Stimulated activated naive CD8-positive, alpha-beta T cell treated with anti-CD3 and anti-CD28 coated beads, Interleukin-15, Interleukin-2, amounts not matched to agents 100 U/mL and 50 U/mL, for 24 hours (primary cell): ENCODE results near the gene RETREG1.
"Not testable (repeated sequence)": the region's sequence is repeated elsewhere in the genome, so short reads cannot be mapped to it uniquely, and the experiment has no call there.

Experiments used
- ATAC-seq: fragments of 150-1000 bp; cut with Tn5 transposase; one replicate; pipeline ENCODE4 v1.10.0; 2021
- DNase-seq: peaks from one replicate; pipeline ENCODE4 v3.0.0; 2021

Gene RETREG1

DNA sequence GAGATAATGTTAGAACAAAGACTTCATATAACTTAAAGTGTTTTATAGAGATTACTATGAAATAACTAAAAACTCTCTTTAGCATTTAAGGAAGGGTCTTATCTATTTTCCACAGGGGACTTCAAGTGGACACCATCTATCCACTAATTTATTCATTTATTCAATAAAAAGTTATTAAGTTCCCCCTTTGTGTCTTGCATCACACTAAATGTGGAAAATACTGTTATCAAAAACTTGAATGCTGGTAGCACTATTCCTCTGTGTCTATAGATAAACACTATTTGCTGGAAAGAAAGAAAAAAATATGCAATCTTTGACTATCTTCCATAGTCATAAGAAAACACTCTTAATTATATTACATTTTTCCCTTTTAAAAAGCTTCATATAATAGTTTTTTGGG is 131.1 kb downstream of the RETREG1 start:
- DNase-seq: no peak
- no peak for ATAC-seq

DNA sequence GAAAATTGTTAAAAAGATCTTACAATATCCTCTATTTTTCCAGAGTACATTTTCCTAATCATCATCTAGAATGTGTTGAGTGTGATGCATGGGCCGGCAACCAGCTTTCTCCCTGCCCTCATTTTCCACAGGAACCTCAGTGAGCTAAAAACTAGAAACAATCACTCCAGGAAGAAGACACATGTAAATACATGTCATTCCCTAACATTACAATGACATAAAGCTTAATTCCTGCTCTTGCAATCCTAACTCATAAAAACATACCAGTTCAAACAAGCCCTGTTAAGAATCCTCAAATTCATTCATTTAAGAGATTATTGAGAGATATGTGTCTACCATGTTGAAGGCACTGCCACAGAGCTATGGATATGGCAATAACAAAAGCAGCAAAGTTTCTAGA is 132.7 kb downstream of the RETREG1 start:
- no peak for ATAC-seq
- DNase-seq: no peak

DNA sequence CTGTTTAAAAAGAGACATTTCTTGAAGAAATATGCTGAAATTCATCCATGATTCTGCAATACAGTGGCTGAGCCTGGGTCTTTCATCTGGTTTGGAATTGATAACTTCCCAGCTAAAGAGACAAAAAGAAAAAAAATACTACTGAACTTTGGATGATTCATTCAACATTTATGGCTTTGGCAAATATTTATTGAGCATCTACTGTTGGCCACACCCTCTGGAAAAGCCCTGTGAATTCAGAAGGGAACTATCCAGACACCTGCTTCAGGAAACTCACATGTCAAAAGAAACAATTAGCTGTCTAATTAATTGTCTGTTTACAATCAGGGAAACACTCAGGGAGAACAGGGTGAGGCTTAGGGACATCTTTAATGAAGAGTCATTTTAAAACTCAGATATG is 133.4 kb downstream of the RETREG1 start:
- DNase-seq: no peak
- ATAC-seq: no peak

DNA sequence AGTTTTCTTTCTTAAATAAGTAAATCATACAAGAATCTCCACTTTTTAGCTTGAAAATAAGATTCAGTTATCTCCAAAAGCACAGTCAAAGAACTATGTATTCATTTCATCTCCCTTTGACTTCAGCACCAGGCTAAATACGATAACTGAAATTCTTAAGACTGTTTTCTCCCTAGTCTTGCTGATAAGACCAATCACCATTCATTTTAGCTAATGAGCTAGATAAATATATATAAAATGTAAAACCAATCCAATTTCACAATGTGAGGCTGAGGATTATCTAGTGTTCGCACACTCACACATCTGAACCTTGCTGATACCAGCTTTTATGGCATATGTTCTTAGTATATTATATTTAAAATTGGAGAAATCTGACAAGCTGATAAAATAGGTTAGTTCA is 133.9 kb downstream of the RETREG1 start:
- DNase-seq: no peak
- ATAC-seq: no peak

DNA sequence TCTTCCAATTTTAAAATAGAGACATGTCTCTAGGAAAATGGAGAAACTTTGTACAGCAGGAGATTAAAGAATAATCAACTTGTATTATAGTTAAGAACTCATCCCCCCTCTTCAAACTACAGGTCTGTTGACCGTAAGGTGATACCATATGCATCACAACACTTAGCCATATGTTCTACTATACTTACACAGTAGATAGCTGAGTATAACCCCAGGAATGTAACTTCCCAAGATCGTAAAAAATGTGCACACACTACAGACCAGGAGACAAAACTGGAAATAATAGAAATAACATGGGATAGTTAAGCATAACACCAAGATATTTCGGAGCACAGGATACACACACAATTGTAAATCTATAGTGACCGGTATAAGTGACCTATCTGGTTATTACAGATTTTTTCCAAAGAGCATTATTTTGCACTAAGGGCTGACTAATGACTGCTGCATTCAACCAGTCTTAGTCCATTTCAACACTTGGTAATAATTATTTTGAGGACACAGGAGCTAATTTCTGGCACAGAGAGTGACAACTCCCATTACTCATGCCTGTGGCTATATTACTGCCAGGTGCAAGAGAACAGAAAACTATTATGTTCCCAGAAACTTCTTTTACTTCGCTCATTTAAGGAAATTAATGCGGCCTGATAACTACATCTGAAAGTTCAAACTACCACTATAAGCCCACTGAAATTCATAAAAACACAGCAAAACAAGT is 135.8 kb downstream of the RETREG1 start:
- DNase-seq (no peak), ATAC-seq (no peak)

DNA sequence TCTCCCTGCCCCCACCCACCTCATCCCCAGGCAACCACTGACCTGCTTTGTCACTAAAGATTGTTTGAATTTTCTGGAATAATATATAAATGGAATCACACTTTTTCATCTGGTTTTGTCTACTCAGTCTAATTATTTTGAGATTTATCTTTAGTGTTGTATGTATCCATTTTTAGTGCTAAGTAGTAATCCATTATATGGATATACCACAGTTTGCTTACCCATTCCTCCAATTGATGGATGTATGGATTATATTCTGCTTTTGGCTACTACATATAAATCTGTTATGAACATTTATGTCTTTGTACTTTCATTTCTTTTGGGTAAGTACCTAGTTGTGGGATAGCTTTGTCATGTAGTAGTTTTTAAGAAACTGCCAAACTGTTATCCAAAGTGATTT is 136.7 kb downstream of the RETREG1 start:
- no peak for DNase-seq
- ATAC-seq: no peak

DNA sequence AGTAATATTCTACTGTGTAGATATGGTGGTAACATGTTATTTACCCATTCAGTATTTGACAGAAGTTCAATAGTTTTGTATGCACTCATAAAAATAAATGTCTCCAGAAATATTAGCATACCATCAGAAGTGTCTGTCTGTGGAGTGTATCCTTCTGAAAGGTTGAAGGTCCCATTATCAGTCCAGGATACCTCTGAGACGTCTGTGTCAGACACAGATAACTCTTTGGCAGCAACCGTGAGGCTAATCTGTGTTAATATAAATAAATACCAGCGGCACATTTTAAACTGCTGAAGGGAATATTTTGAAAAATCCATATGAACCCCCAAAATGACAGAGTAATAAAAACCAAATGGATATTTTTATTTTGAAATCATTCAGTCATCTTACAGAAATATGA is 139.3 kb downstream of the RETREG1 start:
- ATAC-seq: no peak

DNA sequence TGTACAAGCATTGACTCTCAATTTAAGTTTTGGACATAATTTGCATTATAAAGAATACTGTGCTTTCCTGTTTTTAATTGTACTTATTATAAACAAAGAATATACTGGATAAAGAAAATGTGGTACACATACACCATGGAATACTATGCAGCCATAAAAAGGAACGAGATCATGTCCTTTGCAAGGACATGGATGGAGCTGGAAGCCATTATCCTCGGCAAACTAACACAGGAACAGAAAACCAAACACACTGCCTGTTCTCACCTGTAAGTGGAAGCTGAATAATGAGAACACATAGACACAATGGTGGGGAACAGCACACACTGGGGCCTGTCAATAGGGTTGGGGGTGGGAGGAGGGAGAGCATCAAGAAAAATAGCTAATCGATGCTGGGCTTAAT is 140.4 kb downstream of the RETREG1 start:
- ATAC-seq: not testable (repeated sequence)

More for the DNA sequence above, 139.3 kb downstream of the RETREG1 start:
- DNase-seq: no peak

DNA sequence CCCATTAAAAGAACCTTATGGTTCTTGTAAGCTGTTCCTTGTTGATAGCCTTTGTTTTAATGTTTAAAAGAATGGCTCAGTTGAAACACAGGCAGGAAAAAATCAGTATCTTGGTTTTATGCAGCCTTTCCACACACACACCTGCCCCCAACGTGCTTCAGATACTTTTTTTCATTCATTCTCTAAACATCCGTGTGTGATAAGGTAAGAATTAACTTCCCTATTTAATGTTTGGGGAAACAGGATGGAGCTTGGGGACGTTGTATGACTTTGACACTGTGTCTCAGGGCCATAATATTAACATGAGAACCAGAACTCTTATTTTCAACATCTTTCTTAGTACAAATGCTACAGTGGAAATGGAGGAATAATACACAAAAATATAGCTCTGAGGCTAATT is 145.4 kb downstream of the RETREG1 start:
- ATAC-seq: no peak
- no peak for DNase-seq

More for the DNA sequence above, 140.4 kb downstream of the RETREG1 start:
- DNase-seq: not testable (repeated sequence)

DNA sequence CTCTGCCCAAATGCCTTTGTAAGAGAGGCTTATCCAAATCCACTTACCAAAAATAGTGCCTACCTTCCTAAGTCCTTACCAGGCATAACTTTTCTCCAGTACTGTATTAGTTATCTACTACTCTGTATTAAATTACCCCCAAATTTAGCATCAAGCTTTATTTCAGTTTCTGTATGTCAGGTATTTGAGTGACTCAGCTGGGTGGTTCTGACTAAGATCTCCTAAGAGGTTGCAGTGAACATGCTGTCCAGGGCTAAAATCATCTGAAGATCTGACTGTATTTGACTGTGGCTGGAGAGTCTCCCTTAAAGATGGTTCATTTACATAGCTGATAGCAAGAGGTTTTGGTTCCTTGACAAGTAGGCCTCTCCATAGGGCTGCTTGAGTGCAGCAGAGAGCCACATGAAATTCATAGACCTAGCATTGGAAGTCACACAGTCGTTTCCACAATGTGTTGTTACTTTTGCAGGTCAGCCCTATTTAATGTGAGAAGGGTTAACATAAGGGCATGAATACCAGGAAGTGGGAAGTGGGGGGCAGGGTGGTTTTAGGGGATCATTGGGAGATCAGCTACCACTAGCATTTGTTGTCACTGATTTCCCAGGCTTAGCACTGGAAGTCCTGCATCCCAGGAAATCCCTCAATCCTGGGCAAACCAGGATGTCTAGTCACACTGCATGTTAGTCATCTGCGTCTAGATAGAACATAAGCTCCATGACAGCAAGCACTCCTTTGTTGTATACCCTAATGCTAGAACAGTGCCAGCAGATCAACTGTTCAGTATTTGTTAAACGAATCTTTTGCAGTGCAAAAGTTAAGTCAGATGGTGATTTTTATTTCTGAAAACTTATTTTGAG is 149.2 kb downstream of the RETREG1 start:
- ATAC-seq: peak; percentile 73

DNA sequence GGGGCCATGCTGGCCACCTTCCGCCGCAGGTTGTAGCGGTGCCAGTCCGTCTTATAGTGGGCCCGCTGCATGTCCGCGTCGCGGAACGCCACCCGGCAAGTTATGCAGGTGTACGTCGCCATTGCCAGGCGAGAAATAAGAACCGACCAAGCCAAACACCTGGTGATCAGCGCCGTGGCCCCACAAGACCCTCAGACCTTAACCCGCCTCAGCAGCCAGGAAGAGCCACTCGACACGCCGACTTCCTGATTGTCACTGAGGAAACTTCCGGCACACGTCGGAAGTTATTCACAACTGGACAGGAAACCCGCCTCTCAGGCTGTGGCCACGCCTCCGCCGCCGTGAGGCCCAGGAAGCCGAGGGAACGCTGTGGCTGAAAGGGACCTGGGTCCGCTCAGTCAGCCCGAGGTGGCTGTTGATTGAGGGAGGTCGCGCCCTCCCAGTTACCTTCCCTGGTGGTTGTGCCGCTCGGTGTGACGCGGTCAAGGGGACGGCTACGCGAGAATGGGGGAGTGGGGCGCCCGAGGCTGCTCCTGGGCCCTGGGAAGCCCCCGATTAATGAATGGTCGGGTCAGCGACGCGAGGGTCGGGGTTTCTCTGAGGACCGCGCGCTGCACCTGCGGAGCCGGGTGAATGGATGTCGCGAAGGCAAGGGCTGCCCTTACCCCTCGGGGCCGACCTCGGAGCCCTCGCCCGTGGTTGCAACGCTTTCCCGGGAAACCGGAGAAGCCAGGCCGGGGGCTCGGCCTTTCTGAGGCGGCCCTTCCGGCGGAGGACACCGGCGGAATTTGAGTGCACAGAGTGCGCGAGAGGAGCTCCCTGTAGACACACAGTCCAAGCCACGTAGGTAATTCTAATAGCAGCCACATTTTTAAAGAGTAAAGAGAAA is 151.0 kb downstream of the RETREG1 start, which contains the start of gene ZNF622:
ZNF622 (minus strand) TSS at position 257 of the 889 bp plus-strand sequence; CDS start at position 122, 135 bp downstream.
- peak; percentile 89 for ATAC-seq
- peak; percentile 90 for DNase-seq

More for the DNA sequence above, 149.2 kb downstream of the RETREG1 start:
- no peak for DNase-seq

DNA sequence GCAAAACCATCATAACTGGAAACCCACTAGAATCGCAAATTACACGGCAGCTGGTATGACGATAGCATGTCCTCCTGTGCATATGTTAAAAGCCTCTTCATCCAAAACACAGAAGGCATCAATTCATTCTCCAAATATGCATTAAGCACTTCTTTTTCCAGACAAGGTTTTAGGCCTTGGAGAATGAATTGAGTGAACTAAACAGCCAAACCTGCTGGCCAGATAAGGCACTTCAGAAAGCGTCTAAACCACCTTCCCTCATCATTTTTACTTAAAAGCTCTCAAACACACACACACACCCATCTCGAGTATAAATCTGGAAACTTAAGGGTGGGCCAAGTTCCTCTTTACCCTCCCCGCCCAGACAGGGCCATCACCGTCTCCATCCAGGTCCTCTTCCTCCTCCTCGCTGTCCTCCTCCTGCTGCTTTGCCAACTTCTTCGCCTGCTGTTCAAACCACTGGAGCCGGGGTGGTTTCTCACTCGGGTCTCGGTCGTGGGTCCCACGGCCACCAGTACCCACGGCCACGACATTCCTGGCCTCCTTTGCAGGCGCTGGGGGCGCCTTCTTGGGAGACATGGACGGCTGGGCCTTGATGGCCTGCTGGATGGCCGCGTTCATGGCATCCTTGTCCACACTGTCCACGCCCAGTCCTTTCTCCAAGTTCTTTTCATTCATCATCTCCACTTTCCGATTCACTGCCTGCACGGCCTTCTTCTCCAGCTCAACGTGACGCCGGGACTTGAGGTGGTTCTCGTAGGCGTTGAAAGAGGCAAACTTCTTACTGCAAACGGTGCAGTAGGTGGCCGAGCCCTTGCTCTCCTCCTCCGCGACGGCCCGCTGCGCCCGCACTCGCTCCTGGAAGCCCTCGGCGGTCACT is 151.9 kb downstream of the RETREG1 start:
- DNase-seq (no peak), ATAC-seq (no peak)

DNA sequence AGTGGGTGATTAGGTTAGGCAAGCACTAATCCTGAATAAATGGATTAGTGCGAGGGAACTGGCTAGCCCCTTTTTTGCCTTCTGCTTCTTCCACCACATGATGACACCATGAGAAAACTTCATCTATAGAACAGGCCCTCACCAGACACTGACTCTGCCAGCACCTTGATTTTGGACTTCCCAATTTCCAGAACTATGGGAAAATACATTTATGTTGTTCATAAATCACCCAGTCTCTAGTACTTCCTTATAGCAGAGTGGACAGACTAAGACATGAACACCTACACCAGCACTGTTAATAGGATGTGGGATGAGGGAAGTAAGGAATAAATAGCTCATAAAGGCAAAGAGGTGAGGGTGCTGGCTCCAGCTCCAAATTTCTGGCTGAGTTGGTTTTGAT is 152.6 kb downstream of the RETREG1 start:
- no peak for ATAC-seq
- no peak for DNase-seq

DNA sequence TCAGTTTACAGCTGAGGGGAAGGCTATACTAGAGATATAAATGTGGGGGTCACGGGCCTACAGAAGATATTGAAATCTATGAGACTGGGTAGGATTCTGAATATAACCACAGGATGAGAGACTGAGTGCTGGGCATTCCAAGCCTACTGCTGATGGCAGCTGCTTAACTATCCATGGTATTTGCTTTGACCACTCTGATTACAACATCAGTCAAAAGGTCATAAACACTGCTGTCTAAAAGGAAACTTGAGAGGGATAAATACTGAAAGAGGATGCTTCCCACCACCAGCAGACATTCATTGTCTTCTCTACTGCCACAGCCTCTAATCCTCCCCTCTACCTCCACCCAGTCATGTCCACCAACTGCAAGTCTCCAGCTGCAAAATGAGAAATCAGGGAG is 155.0 kb downstream of the RETREG1 start:
- DNase-seq: no peak
- no peak for ATAC-seq

DNA sequence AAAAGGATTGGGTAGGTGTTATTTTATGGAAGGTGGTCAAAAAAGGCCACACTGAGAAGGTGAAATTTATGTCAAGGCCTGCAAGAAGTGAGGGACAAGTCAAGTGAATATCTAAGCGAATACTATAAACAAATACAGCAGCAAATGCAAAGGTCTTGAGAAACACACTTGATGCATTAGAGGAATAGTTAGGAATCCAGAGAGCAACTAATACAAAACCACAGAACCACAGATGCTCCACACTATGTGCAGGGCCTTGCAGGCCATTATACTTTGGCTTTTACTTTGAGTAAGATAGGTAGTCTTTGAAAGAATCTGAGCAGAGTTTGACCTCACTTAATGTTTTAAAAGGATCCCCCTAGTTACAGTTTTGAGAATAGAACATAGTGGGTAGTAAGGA is 155.8 kb downstream of the RETREG1 start:
- ATAC-seq (no peak), DNase-seq (no peak)

DNA sequence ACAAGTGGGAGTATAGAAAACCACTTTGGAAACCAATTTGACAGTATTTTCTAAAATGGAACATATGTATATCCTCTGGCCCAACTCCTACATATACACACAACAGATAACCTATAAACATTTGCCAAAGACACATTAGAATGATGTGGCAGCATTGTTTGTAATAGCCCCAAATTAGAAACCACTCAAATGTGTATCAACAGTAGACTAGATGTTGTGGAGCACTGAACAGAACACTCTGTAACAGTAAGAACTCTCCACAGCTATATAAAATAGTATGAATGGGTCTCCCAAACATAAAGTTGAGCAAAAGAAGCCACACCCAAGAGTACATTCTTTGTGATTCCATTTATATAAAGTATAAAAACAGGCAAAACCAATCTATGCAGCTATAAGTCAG is 157.3 kb downstream of the RETREG1 start:
- peak; percentile 35 for ATAC-seq
- no peak for DNase-seq

DNA sequence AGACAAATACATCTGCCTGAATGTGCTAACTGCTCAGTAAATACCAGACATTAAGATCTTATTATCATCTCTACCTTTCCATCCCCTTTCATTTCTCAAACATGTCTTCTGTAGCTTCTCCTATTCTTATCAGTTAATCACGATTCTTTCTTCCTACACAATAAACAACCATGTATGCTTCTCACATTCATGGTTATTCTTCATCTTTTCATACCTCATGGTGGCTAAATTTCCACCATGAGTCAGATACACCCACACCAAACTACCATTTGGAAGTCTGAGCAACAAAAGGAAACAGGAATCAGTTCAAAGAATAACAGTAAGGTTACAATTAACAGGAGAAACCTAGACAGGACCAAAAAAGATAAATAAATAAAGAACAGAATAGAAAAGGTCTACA is 158.9 kb downstream of the RETREG1 start:
- ATAC-seq (no peak), DNase-seq (no peak)

DNA sequence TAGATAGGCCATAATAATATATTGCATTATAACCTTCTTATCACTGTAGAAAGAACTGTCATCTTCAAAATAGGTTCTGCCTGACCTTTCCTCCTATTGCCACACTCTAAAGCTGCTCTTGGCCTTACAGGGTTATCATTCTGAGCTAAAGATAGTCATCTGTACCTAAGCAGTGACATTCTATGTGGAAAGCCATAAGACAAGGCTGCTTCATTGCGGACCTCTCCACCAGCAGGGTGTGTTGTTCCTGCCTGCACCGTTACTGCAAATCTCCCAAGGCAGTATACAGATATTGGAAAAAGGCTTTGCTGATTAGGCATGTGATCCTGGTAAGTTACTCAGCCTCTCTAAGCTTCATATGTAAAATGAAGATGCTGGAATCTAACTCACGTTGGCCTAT is 159.3 kb downstream of the RETREG1 start:
- ATAC-seq: no peak
- no peak for DNase-seq

DNA sequence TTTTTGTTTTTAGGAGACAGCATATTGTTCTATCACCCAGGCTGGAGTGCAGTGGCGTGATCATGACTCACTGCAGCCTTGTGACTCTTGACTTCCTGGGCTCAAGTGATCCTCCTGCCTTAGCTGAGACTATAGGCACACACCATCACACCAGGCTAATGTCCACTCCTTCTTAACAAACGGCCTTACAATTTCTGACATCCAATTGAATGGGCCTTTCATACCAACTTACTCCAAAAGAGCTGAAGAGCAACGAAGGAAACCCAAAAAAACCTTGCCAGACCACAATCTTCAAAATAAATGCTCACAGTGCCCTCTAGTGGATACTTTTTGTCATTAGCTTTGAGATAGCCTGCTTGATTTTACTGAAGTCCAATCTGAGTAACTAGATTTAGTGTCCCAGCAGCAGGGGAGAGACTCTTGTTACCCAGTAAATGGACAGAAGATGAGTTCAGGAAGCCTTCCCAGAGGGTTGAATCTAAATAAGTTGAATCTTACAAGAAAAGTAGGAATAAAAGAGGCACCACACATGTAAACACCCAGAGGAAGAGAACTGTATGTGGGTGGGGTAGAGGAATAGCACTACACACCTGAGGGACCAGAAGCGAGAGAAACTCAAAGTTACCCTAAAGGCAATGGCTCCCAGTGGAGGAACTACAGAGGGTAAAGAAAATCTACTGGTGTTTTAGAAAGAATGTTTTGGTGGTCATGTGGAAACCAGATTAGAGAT is 160.5 kb downstream of the RETREG1 start:
- peak; percentile 21 for DNase-seq

DNA sequence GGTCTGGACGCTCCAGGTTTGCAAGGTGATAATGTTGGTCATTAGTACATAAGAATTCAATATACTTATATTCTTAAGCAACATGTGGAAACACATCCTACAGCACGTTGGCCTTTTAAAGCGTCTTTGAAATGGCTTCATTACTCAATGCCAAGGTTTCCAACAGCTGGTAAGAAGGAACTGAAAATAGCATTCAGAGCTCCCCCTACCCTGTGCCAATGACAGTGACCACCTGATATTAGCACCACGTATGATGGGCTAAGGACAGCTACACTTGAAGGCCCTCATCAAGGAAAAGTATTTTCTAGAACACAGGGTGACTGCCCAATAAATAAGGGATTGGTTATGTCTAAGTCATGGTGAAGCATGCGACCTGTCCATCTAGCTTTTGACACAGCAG is 161.1 kb downstream of the RETREG1 start:
- ATAC-seq (no peak), DNase-seq (no peak)

More for the DNA sequence above, 160.5 kb downstream of the RETREG1 start:
- peak; percentile 75 for ATAC-seq

DNA sequence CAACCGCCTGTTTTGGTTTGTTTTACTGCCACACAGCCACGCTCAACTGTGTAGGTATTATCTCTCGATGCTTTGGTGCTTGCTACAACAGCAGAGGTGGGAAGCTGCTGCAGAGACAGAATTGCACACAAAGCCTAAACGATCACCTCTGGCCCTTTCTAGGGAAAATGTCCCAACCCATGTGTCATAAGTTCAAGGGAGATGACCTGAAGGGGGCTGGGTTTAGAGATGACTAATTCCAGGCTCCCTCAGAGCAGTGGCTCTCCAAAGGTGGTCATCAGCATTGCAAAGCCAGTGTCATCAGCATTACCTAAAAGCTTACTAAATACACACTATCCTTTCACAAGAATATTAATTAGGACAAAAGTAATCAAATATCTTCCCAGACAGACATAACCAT is 162.1 kb downstream of the RETREG1 start:
- ATAC-seq: no peak
- no peak for DNase-seq
